ENCODE data around the gene TMEM267. TPM values are rescaled to one million over a fixed set of nuclear protein-coding genes. Genes with fewer than 3 reads are reported as not detected.
A peak's percentile ranks its signal among the peaks of the same experiment; 100 is the strongest.

Gene TMEM267
- total RNA-seq, 3 donors from 2014 or later (not counting 1 experiment from before 2014, with no cell fraction given), result 7.2 to 12.8 (median 8.8) TPM

DNA sequence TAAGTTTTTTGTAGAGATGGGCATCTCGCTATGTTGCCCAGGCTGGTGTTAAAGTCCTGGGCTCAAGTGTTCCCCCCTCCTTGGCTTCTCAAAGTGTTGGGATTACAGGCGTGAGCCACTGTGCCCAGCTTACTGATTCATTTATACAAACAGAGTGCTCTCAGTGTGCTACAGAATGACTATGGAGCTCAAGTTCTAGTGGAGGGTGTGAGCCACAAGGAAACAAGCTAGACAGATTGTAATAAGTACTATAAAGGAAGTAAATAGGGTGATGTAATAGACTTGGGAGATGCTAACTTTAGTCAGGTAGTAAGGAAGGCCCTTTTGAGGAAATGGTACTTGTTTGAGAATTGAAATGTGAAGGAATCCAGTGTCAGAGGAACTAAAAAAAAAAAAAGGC, 1.7 kb upstream of the TMEM267 start:
- Histone ChIP-seq H3K27me3 (ENCODE audit: control insufficient read depth, insufficient read depth, low read length) (no peaks in the 10 kb centered on the region), H3K27ac (ENCODE audit: low read length) (peak overlapping the region; percentile 99), H3K36me3 (ENCODE audit: control insufficient read depth, insufficient read depth, low read length) (peaks cover 11% of the 10 kb centered on the region), H3K4me1 (ENCODE audit: control insufficient read depth, insufficient read depth, low read length) (peaks cover 11% of the 10 kb centered on the region), H3K9me3 (ENCODE audit: control insufficient read depth, insufficient read depth, low read length) (no peaks in the 10 kb centered on the region), H3K4me3 (ENCODE audit: low read length) (no peak overlapping the region)
- Mint-ChIP-seq H3K27me3 (ENCODE audit: low read depth in 2 of 2) (no peaks in the 10 kb centered on the region), H3K4me3 (no peak overlapping the region), H3K36me3 (no peaks in the 10 kb centered on the region), H3K9me3 (no peaks in the 10 kb centered on the region), H3K27ac (peak overlapping the region; percentile 97 to 99), H3K4me1 (peaks cover 34 to 35% of the 10 kb centered on the region in 2 donors)
- ATAC-seq (no peak), DNase-seq (peak in 1 of 2 donors; percentile 39)
- TF ChIP-seq, protein P1, sequence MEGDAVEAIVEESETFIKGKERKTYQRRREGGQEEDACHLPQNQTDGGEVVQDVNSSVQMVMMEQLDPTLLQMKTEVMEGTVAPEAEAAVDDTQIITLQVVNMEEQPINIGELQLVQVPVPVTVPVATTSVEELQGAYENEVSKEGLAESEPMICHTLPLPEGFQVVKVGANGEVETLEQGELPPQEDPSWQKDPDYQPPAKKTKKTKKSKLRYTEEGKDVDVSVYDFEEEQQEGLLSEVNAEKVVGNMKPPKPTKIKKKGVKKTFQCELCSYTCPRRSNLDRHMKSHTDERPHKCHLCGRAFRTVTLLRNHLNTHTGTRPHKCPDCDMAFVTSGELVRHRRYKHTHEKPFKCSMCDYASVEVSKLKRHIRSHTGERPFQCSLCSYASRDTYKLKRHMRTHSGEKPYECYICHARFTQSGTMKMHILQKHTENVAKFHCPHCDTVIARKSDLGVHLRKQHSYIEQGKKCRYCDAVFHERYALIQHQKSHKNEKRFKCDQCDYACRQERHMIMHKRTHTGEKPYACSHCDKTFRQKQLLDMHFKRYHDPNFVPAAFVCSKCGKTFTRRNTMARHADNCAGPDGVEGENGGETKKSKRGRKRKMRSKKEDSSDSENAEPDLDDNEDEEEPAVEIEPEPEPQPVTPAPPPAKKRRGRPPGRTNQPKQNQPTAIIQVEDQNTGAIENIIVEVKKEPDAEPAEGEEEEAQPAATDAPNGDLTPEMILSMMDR (IDR thresholded peaks at IDR 0.05), result no peak
- intact Hi-C loops (cut with micrococcal nuclease), result loop anchor here (2.0 to 10.0 kb wide), 2 partner anchors 443 to 491 kb away; no protein-coding TSS in a partner anchor
- WGBS (ENCODE audit: insufficient coverage), result 100% methylated on average over 1 of the region's 2 CpGs

DNA sequence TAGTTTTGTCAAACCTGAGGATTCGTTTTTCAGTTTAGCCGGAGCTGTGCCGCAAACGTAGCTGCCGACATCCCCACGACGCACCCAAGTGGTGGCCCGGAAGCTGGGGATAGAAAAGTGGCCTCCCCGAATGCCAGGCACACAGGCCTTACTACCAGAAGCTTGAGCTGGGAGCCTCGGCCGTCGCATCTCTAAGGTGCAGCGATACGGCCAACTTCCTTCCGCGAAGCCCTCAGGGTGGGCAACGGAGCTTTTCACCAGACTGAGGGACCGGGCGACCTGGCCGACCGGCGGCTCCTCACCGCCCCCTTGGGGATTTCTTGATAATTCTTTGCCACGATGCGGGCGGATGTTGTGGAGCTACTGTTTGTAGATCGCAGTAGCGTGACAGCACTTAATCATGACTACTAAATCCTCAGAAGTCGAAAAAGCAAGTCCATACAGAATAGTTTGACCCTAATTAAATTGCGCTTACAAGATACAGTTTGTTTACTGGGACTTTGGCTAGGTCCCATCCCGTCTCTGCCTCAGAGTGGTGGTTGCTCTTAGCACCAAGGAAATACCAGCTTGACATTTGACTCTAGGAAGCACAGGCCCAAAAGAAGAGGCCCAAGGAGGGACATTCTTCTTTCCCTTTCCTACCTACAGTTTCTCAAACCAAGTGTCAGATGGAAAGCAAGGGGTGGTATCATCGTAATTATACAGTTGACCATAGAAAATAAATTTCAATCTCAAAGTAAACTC, 613 bp upstream of the TMEM267 start:
- Mint-ChIP-seq H3K27ac (peak overlapping the region; percentile 97 to 99), H3K4me1 (peaks cover 34 to 35% of the 10 kb centered on the region in 2 donors), H3K36me3 (no peaks in the 10 kb centered on the region), H3K27me3 (ENCODE audit: low read depth in 2 of 2) (no peaks in the 10 kb centered on the region), H3K4me3 (peak overlapping the region; percentile 97), H3K9me3 (no peaks in the 10 kb centered on the region)
- H3K4me3 ChIP-seq (ENCODE audit: low read length), result peak overlapping the region; percentile 95
- peak; percentile 80 to 91 for DNase-seq
- WGBS (ENCODE audit: insufficient coverage), result 2% methylated on average over 32 of the region's 32 CpGs
- H3K4me1 ChIP-seq (ENCODE audit: control insufficient read depth, insufficient read depth, low read length), result peaks cover 11% of the 10 kb centered on the region
- peak overlapping the region; percentile 99 for H3K27ac ChIP-seq (ENCODE audit: low read length)
- intact Hi-C loops (cut with micrococcal nuclease), result loop anchor here (1.0 to 10.0 kb wide), 8 partner anchors 30 to 532 kb away; partner anchors contain the start of genes NNT and PAIP1
- TF ChIP-seq, protein P1 (IDR thresholded peaks at IDR 0.05), result peak; percentile 74
- H3K27me3 ChIP-seq (ENCODE audit: control insufficient read depth, insufficient read depth, low read length), result no peaks in the 10 kb centered on the region
- H3K9me3 ChIP-seq (ENCODE audit: control insufficient read depth, insufficient read depth, low read length), result no peaks in the 10 kb centered on the region
- peak; percentile 75 to 86 (median 76) for ATAC-seq
- H3K36me3 ChIP-seq (ENCODE audit: control insufficient read depth, insufficient read depth, low read length), result peaks cover 7% of the 10 kb centered on the region

DNA sequence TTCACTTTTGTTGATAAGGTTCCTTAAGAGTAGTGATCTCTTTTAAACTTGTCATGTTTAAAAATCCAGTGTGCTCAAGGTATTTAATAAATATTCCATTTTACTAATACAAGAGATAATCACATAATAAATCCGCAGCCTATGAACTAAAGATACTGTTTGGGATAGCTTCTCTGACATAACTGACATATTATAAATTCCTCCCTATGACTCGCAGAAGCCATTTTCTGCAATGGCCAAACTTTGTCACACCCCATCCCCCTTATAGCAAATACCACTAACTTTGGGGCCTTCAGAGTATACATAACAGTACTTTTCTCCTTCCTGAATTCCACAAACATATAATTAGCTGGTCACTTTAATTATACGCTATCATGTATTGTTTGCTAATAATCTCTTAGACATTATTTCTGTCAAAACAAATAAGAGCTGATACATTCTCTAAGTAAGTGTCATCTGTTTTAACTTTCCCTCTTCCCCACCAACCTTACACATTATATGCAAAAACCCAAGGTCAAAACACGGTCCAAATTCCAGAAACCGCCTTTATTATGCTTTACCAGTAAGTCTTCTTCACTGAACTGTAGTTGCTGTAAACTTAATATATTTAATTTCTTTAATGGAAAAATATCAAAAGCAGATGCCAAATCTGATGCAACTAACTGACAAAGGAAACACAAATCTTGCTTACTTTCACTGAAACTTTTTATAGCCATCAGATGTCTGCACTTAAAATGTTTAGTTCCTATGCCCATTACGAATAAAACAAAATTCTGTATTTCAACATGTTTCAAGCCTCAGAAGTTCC, 971 bp downstream of the TMEM267 start:
- H3K9me3 ChIP-seq (ENCODE audit: control insufficient read depth, insufficient read depth, low read length), result no peaks in the 10 kb centered on the region
- H3K4me3 ChIP-seq (ENCODE audit: low read length), result peak overlapping the region; percentile 95
- H3K27me3 Mint-ChIP-seq (ENCODE audit: low read depth in 2 of 2), result no peaks in the 10 kb centered on the region
- peak overlapping the region; percentile 99 for H3K27ac ChIP-seq (ENCODE audit: low read length)
- TF ChIP-seq, protein P1 (IDR thresholded peaks at IDR 0.05), result no peak
- H3K9me3 Mint-ChIP-seq, result no peaks in the 10 kb centered on the region
- no peak for ATAC-seq
- peak overlapping the region; percentile 97 for H3K4me3 Mint-ChIP-seq
- 72% methylated on average over 4 of the region's 6 CpGs for WGBS (ENCODE audit: insufficient coverage)
- no peaks in the 10 kb centered on the region for H3K27me3 ChIP-seq (ENCODE audit: control insufficient read depth, insufficient read depth, low read length)
- peaks cover 11% of the 10 kb centered on the region for H3K4me1 ChIP-seq (ENCODE audit: control insufficient read depth, insufficient read depth, low read length)
- DNase-seq, result no peak
- H3K4me1 Mint-ChIP-seq, result peaks cover 34 to 35% of the 10 kb centered on the region in 2 donors
- H3K36me3 Mint-ChIP-seq, result no peaks in the 10 kb centered on the region
- H3K36me3 ChIP-seq (ENCODE audit: control insufficient read depth, insufficient read depth, low read length), result no peaks in the 10 kb centered on the region
- peak overlapping the region; percentile 97 to 99 for H3K27ac Mint-ChIP-seq
- intact Hi-C loops (cut with micrococcal nuclease), result loop anchor here (1.0 to 10.0 kb wide), 8 partner anchors 86 to 1326 kb away; partner anchors contain the start of genes HMGCS1, MRPS30 and NNT

Measured in natural killer cell (primary cell).